ENCODE results near the gene ZNF132. TPM values are rescaled to one million over a fixed set of nuclear protein-coding genes. Genes with fewer than 3 reads are reported as not detected.

Gene ZNF132
- total and polyA plus RNA-seq, 2 experiments from 2014 or later: 2.2 to 5.2 TPM

DNA sequence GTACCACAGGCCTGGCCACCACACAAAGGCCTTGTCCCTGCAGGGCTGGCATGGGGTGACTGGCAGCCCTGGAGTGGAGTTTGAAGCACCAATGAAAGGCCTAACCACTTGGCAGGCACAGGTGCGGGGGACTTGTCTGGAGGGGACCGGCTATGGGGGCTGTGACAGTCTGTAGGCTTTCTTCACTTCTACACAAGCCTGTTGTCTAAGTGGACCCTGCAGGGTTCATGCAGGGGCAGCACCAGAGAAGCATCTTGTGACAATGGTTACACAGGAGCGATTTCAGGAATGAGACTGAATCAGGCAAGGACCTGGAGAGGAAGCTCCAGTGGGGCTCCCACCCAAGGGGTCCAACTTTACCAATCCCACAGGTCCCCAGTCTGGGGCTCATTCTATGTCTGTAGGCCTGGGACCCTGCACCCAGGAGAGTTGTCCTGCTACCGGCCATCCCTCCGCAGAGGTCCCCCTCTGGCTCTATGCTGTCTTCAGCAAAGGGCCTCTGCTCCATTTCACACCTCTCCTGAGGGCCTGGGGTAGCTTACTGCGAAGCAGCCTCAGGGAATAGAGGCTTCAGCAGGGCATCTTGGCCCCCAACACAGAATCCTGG lies 56.9 kb downstream of the ZNF132 start (continued):
- TF ChIP-seq, protein P1, sequence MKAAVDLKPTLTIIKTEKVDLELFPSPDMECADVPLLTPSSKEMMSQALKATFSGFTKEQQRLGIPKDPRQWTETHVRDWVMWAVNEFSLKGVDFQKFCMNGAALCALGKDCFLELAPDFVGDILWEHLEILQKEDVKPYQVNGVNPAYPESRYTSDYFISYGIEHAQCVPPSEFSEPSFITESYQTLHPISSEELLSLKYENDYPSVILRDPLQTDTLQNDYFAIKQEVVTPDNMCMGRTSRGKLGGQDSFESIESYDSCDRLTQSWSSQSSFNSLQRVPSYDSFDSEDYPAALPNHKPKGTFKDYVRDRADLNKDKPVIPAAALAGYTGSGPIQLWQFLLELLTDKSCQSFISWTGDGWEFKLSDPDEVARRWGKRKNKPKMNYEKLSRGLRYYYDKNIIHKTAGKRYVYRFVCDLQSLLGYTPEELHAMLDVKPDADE (IDR thresholded peaks at IDR 0.05): no peak
- TF ChIP-seq POLR2AphosphoS5 (IDR thresholded peaks at IDR 0.05; ENCODE audit: low read depth) (no peak), CREB1 (CRISPR knock-in tag; IDR thresholded peaks at IDR 0.05; ENCODE audit: low read depth) (no peak)
- TF ChIP-seq, protein P2, sequence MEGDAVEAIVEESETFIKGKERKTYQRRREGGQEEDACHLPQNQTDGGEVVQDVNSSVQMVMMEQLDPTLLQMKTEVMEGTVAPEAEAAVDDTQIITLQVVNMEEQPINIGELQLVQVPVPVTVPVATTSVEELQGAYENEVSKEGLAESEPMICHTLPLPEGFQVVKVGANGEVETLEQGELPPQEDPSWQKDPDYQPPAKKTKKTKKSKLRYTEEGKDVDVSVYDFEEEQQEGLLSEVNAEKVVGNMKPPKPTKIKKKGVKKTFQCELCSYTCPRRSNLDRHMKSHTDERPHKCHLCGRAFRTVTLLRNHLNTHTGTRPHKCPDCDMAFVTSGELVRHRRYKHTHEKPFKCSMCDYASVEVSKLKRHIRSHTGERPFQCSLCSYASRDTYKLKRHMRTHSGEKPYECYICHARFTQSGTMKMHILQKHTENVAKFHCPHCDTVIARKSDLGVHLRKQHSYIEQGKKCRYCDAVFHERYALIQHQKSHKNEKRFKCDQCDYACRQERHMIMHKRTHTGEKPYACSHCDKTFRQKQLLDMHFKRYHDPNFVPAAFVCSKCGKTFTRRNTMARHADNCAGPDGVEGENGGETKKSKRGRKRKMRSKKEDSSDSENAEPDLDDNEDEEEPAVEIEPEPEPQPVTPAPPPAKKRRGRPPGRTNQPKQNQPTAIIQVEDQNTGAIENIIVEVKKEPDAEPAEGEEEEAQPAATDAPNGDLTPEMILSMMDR (conservative IDR thresholded peaks at IDR 0.05; ENCODE audit: low read depth in 2 of 2): no peak

Small RNAs within 50 kb of the gene (microRNA-seq; reads per million reads assigned to microRNA genes)
- gene MIR4754: not detected

Small RNAs within 50 kb of the gene (small RNA-seq; reads per million reads assigned to genes)
- not detected for gene MIR4754 (ENCODE audit: low replicate concordance)
- gene RNU6-1337P (ENCODE audit: low replicate concordance): not detected

Other genes starting within 250 kb of the ZNF132 start
- 93.9 and 105 TPM in 2 replicates for gene ZNF544, start 211.2 kb downstream of the ZNF132 start, total RNA-seq (2014; rRNA removed; shearing (Covaris generic))
- 27.7 and 29.4 TPM in 2 replicates for gene ZNF544, start 211.2 kb downstream of the ZNF132 start, polyA plus RNA-seq (2016; fragmentation: Nextera tagmentation; extraction: Ambion mirVana)
- gene ZNF8, start 161.2 kb downstream of the ZNF132 start, total RNA-seq (2014; rRNA removed; shearing (Covaris generic)): 27.4 and 30.3 TPM in 2 replicates
- 4.3 and 4.7 TPM in 2 replicates for gene ZNF8, start 161.2 kb downstream of the ZNF132 start, polyA plus RNA-seq (2016; fragmentation: Nextera tagmentation; extraction: Ambion mirVana)
- 26.1 and 34.4 TPM in 2 replicates for gene ERVK3-1, start 134.8 kb downstream of the ZNF132 start, total RNA-seq (2014; rRNA removed; shearing (Covaris generic))
- 64.2 and 66.2 TPM in 2 replicates for gene ERVK3-1, start 134.8 kb downstream of the ZNF132 start, polyA plus RNA-seq (2016; fragmentation: Nextera tagmentation; extraction: Ambion mirVana)
- 2.7 and 2.9 TPM in 2 replicates for gene ZSCAN22, start 113.2 kb downstream of the ZNF132 start, total RNA-seq (2014; rRNA removed; shearing (Covaris generic))
- gene ZSCAN22, start 113.2 kb downstream of the ZNF132 start, polyA plus RNA-seq (2016; fragmentation: Nextera tagmentation; extraction: Ambion mirVana): 0.86 and 0.99 TPM in 2 replicates
- gene A1BG, start 86.7 kb downstream of the ZNF132 start, total RNA-seq (2014; rRNA removed; shearing (Covaris generic)): 6.5 and 17.7 TPM in 2 replicates
- 43.5 and 50.5 TPM in 2 replicates for gene A1BG, start 86.7 kb downstream of the ZNF132 start, polyA plus RNA-seq (2016; fragmentation: Nextera tagmentation; extraction: Ambion mirVana)
- gene ZNF497, start 77.4 kb downstream of the ZNF132 start, total RNA-seq (2014; rRNA removed; shearing (Covaris generic)): 1.0 and 2.0 TPM in 2 replicates
- 0.44 and 0.61 TPM in 2 replicates for gene ZNF497, start 77.4 kb downstream of the ZNF132 start, polyA plus RNA-seq (2016; fragmentation: Nextera tagmentation; extraction: Ambion mirVana)
- gene ZNF837, start 59.1 kb downstream of the ZNF132 start, total RNA-seq (2014; rRNA removed; shearing (Covaris generic)): 11.0 and 11.3 TPM in 2 replicates
- gene ZNF837, start 59.1 kb downstream of the ZNF132 start, polyA plus RNA-seq (2016; fragmentation: Nextera tagmentation; extraction: Ambion mirVana): 2.2 and 3.1 TPM in 2 replicates
- gene RPS5, start 52.9 kb downstream of the ZNF132 start, total RNA-seq (2014; rRNA removed; shearing (Covaris generic)): 2,020 and 2,111 TPM in 2 replicates
- 734 and 753 TPM in 2 replicates for gene RPS5, start 52.9 kb downstream of the ZNF132 start, polyA plus RNA-seq (2016; fragmentation: Nextera tagmentation; extraction: Ambion mirVana)
- gene RNF225, start 44.5 kb downstream of the ZNF132 start, total RNA-seq (2014; rRNA removed; shearing (Covaris generic)): 0.87 TPM in 1 of 2 replicates, not detected in the other
- not detected in 2 replicates for gene RNF225, start 44.5 kb downstream of the ZNF132 start, polyA plus RNA-seq (2016; fragmentation: Nextera tagmentation; extraction: Ambion mirVana)
- gene ZNF584, start 31.5 kb downstream of the ZNF132 start, total RNA-seq (2014; rRNA removed; shearing (Covaris generic)): 8.1 and 9.1 TPM in 2 replicates
- 1.1 and 2.3 TPM in 2 replicates for gene ZNF584, start 31.5 kb downstream of the ZNF132 start, polyA plus RNA-seq (2016; fragmentation: Nextera tagmentation; extraction: Ambion mirVana)
- 3.0 and 4.7 TPM in 2 replicates for gene ZNF324B, start 11.5 kb upstream of the ZNF132 start, total RNA-seq (2014; rRNA removed; shearing (Covaris generic))
- gene ZNF324B, start 11.5 kb upstream of the ZNF132 start, polyA plus RNA-seq (2016; fragmentation: Nextera tagmentation; extraction: Ambion mirVana): 0.50 and 0.61 TPM in 2 replicates
- 11.4 and 15.0 TPM in 2 replicates for gene ZNF324, start 26.9 kb upstream of the ZNF132 start, total RNA-seq (2014; rRNA removed; shearing (Covaris generic))
- 3.5 and 3.9 TPM in 2 replicates for gene ZNF324, start 26.9 kb upstream of the ZNF132 start, polyA plus RNA-seq (2016; fragmentation: Nextera tagmentation; extraction: Ambion mirVana)
- 5.6 and 5.9 TPM in 2 replicates for gene ZNF446, start 36.2 kb upstream of the ZNF132 start, total RNA-seq (2014; rRNA removed; shearing (Covaris generic))
- 2.1 and 2.4 TPM in 2 replicates for gene ZNF446, start 36.2 kb upstream of the ZNF132 start, polyA plus RNA-seq (2016; fragmentation: Nextera tagmentation; extraction: Ambion mirVana)
- gene SLC27A5, start 71.8 kb upstream of the ZNF132 start, total RNA-seq (2014; rRNA removed; shearing (Covaris generic)): 13.4 and 16.2 TPM in 2 replicates
- gene SLC27A5, start 71.8 kb upstream of the ZNF132 start, polyA plus RNA-seq (2016; fragmentation: Nextera tagmentation; extraction: Ambion mirVana): 35.5 and 37.7 TPM in 2 replicates
- gene ZBTB45, start 79.7 kb upstream of the ZNF132 start, total RNA-seq (2014; rRNA removed; shearing (Covaris generic)): 9.0 and 10.4 TPM in 2 replicates
- 8.5 and 9.5 TPM in 2 replicates for gene ZBTB45, start 79.7 kb upstream of the ZNF132 start, polyA plus RNA-seq (2016; fragmentation: Nextera tagmentation; extraction: Ambion mirVana)
- 1,208 and 1,430 TPM in 2 replicates for gene TRIM28, start 103.9 kb upstream of the ZNF132 start, total RNA-seq (2014; rRNA removed; shearing (Covaris generic))
- gene TRIM28, start 103.9 kb upstream of the ZNF132 start, polyA plus RNA-seq (2016; fragmentation: Nextera tagmentation; extraction: Ambion mirVana): 920 and 1,022 TPM in 2 replicates
- 78.6 and 92.2 TPM in 2 replicates for gene CHMP2A, start 115.0 kb upstream of the ZNF132 start, total RNA-seq (2014; rRNA removed; shearing (Covaris generic))
- 143 and 145 TPM in 2 replicates for gene CHMP2A, start 115.0 kb upstream of the ZNF132 start, polyA plus RNA-seq (2016; fragmentation: Nextera tagmentation; extraction: Ambion mirVana)
- gene UBE2M, start 118.5 kb upstream of the ZNF132 start, total RNA-seq (2014; rRNA removed; shearing (Covaris generic)): 43.7 and 64.5 TPM in 2 replicates
- 27.6 and 39.8 TPM in 2 replicates for gene UBE2M, start 118.5 kb upstream of the ZNF132 start, polyA plus RNA-seq (2016; fragmentation: Nextera tagmentation; extraction: Ambion mirVana)
- gene MZF1, start 133.2 kb upstream of the ZNF132 start, total RNA-seq (2014; rRNA removed; shearing (Covaris generic)): 17.8 and 21.8 TPM in 2 replicates
- 10.2 and 10.8 TPM in 2 replicates for gene MZF1, start 133.2 kb upstream of the ZNF132 start, polyA plus RNA-seq (2016; fragmentation: Nextera tagmentation; extraction: Ambion mirVana)